Neural progenitor cell (in vitro differentiated cells): ENCODE results near the gene SLMAP. TPM values are rescaled to one million over a fixed set of nuclear protein-coding genes. Genes with fewer than 3 reads are reported as not detected.

Source experiments
- DNase-seq: peaks from one replicate; pipeline ENCODE4 v3.0.0-alpha.2; 2016; ENCODE audit warnings: low spot score
- H2AFZ ChIP-seq: fragments of 200-600 bp; sonication (generic); replicated peaks from 2 replicates; pipeline ENCODE4 v1.6.1; 2016; ENCODE audit warnings: antibody characterized with exemption
- H3F3A ChIP-seq: fragments of 200-600 bp; sonication (generic); 2 replicates; pipeline ENCODE4 v1.6.1; 2016; ENCODE audit warnings: antibody characterized with exemption, low read depth
- H3K27ac ChIP-seq: fragments of 200-600 bp; sonication (generic); 2 replicates; pipeline ENCODE4 v1.5.1; 2016; ENCODE audit warnings: mild to moderate bottlenecking
- H3K27me3 ChIP-seq: fragments of 200-600 bp; sonication (generic); 2 replicates; pipeline ENCODE4 v1.6.1; 2016; ENCODE audit warnings: mild to moderate bottlenecking, moderate library complexity
- H3K36me3 ChIP-seq: fragments of 200-600 bp; sonication (generic); 2 replicates; pipeline ENCODE4 v1.5.1; 2016
- H3K4me1 ChIP-seq: fragments of 200-600 bp; sonication (generic); 2 replicates; pipeline ENCODE4 v1.6.1; 2016; ENCODE audit warnings: mixed run types
- H3K4me2 ChIP-seq: fragments of 200-600 bp; sonication (generic); 2 replicates; pipeline ENCODE4 v1.6.1; 2016
- H3K4me3 ChIP-seq: fragments of 200-600 bp; sonication (generic); 2 replicates; pipeline ENCODE4 v1.5.1; 2016
- H3K79me2 ChIP-seq: fragments of 200-600 bp; sonication (generic); 2 replicates; pipeline ENCODE4 v1.6.1; 2016; ENCODE audit warnings: low read depth
- H3K9ac ChIP-seq: fragments of 200-600 bp; sonication (generic); 2 replicates; pipeline ENCODE4 v1.6.1; 2016
- H3K9me3 ChIP-seq: fragments of 200-600 bp; sonication (generic); 2 replicates; pipeline ENCODE4 v1.5.1; 2016; ENCODE audit warnings: low read depth
- H4K20me1 ChIP-seq: fragments of 200-600 bp; sonication (generic); 2 replicates; pipeline ENCODE4 v1.6.1; 2016; ENCODE audit warnings: low read depth
- H3K27ac Mint-ChIP-seq: 3 replicates; pipeline ENCODE4 v1.8.0; 2021; ENCODE audit warnings: mixed read lengths
- H3K27me3 Mint-ChIP-seq: 2 replicates; pipeline ENCODE4 v1.8.0; 2022; ENCODE audit warnings: low read depth, mild to moderate bottlenecking, inconsistent platforms, moderate library complexity, mixed read lengths; ENCODE audit not compliant: insufficient read depth
- H3K36me3 Mint-ChIP-seq: 3 replicates; pipeline ENCODE4 v1.8.0; 2021; ENCODE audit warnings: mixed read lengths
- H3K4me1 Mint-ChIP-seq: 3 replicates; pipeline ENCODE4 v1.8.0; 2021; ENCODE audit warnings: mixed read lengths
- H3K4me3 Mint-ChIP-seq: 3 replicates; pipeline ENCODE4 v1.8.0; 2021; ENCODE audit warnings: mild to moderate bottlenecking, moderate library complexity, mixed read lengths
- H3K9me3 Mint-ChIP-seq: 3 replicates; pipeline ENCODE4 v1.8.0; 2020; ENCODE audit warnings: mixed read lengths
- CTCF ChIP-seq: fragments of 200-600 bp; sonication (generic); IDR thresholded peaks from 2 replicates; pipeline ENCODE4 v1.5.1; 2017; ENCODE audit warnings: antibody characterized with exemption, mild to moderate bottlenecking
- EZH2 ChIP-seq: fragments of 200-600 bp; sonication (generic); IDR thresholded peaks from 2 replicates; pipeline ENCODE4 v1.6.1; 2017; ENCODE audit warnings: antibody characterized with exemption, mild to moderate bottlenecking, moderate library complexity
- EZH2phosphoT487 ChIP-seq: fragments of 200-600 bp; sonication (generic); IDR thresholded peaks from 2 replicates; pipeline ENCODE4 v1.6.1; 2017; ENCODE audit warnings: antibody characterized with exemption
- total RNA-seq: library from RNA; depleted of rRNA; stranded (reverse); fragments of >200 nt; gene quantifications from 2 replicates; pipeline ENCODE4 v1.2.3, GENCODE V29; 2015; ENCODE audit warnings: low replicate concordance

SLMAP gene
- total RNA-seq, 1 donor from 2014 or later = 59.4 TPM

- Histone ChIP-seq H3K27me3 (no peaks in the 10 kb centered on the region), H3K36me3 (no peaks in the 10 kb centered on the region), H3K79me2 (no peaks in the 10 kb centered on the region), H3K4me3 (no peak overlapping the region), H3K9ac (no peak overlapping the region), H3K4me2 (no peak overlapping the region), H3K9me3 (no peaks in the 10 kb centered on the region), H3F3A (no peaks in the 10 kb centered on the region), H3K4me1 (no peaks in the 10 kb centered on the region), H2AFZ (no peak overlapping the region), H3K27ac (no peak overlapping the region), H4K20me1 (no peaks in the 10 kb centered on the region)
- Mint-ChIP-seq H3K4me3 (no peak overlapping the region), H3K27ac (no peak overlapping the region), H3K4me1 (no peaks in the 10 kb centered on the region), H3K27me3 (no peaks in the 10 kb centered on the region), H3K36me3 (peaks cover 3% of the 10 kb centered on the region), H3K9me3 (no peaks in the 10 kb centered on the region)
- TF ChIP-seq EZH2 (no peak), CTCF (no peak), EZH2phosphoT487 (no peak)
- no peak for DNase-seq
These were observed 178.3 kb downstream of the SLMAP start for GRCh38 chr3:57934373-57934772.

- H3K4me1 Mint-ChIP-seq = peaks cover 6% of the 10 kb centered on the region
- Histone ChIP-seq H3K9ac (no peak overlapping the region), H3K79me2 (no peaks in the 10 kb centered on the region), H3K36me3 (no peaks in the 10 kb centered on the region), H3F3A (peaks cover 4% of the 10 kb centered on the region), H3K4me3 (no peak overlapping the region), H3K9me3 (no peaks in the 10 kb centered on the region), H3K27ac (no peak overlapping the region), H3K4me1 (peaks cover 3% of the 10 kb centered on the region), H2AFZ (no peak overlapping the region), H4K20me1 (no peaks in the 10 kb centered on the region), H3K27me3 (no peaks in the 10 kb centered on the region), H3K4me2 (no peak overlapping the region)
- TF ChIP-seq CTCF = no peak
- TF ChIP-seq EZH2phosphoT487 = no peak
- no peak for TF ChIP-seq EZH2
- DNase-seq = no peak
- no peaks in the 10 kb centered on the region for H3K9me3 Mint-ChIP-seq
- no peak overlapping the region for H3K4me3 Mint-ChIP-seq
- no peak overlapping the region for H3K27ac Mint-ChIP-seq
- no peaks in the 10 kb centered on the region for H3K27me3 Mint-ChIP-seq
- peaks cover 3% of the 10 kb centered on the region for H3K36me3 Mint-ChIP-seq
These were observed 179.4 kb downstream of the SLMAP start for GRCh38 chr3:57935539-57935938.

- no peaks in the 10 kb centered on the region for H3K36me3 ChIP-seq
- no peak overlapping the region for H3K4me3 ChIP-seq
- Mint-ChIP-seq H3K27me3 (no peaks in the 10 kb centered on the region), H3K4me3 (no peak overlapping the region), H3K4me1 (peaks cover 9% of the 10 kb centered on the region), H3K9me3 (peaks cover 4% of the 10 kb centered on the region), H3K36me3 (peaks cover 7% of the 10 kb centered on the region), H3K27ac (peak overlapping the region; percentile 24)
- no peak for DNase-seq
- H2AFZ ChIP-seq = no peak overlapping the region
- H3K79me2 ChIP-seq = no peaks in the 10 kb centered on the region
- no peak overlapping the region for H3K9ac ChIP-seq
- peaks cover 3% of the 10 kb centered on the region for H3K4me1 ChIP-seq
- no peak overlapping the region for H3K27ac ChIP-seq
- no peak overlapping the region for H3K4me2 ChIP-seq
- no peaks in the 10 kb centered on the region for H3K9me3 ChIP-seq
- H3F3A ChIP-seq = peaks cover 4% of the 10 kb centered on the region
- TF ChIP-seq EZH2 = no peak
- no peak for TF ChIP-seq CTCF
- no peak for TF ChIP-seq EZH2phosphoT487
- H4K20me1 ChIP-seq = no peaks in the 10 kb centered on the region
- no peaks in the 10 kb centered on the region for H3K27me3 ChIP-seq
These were observed 181.0 kb downstream of the SLMAP start for GRCh38 chr3:57937092-57937491.
